ENCODE data around the gene SELENON. TPM values are rescaled to one million over a fixed set of nuclear protein-coding genes. Genes with fewer than 3 reads are reported as not detected.

Gene SELENON
- total and polyA plus RNA-seq, 2 of the 8 experiments (the other 6 are each of a cell fraction or from before 2014, with no cell fraction given), result 43.0 to 77.6 TPM

DNA sequence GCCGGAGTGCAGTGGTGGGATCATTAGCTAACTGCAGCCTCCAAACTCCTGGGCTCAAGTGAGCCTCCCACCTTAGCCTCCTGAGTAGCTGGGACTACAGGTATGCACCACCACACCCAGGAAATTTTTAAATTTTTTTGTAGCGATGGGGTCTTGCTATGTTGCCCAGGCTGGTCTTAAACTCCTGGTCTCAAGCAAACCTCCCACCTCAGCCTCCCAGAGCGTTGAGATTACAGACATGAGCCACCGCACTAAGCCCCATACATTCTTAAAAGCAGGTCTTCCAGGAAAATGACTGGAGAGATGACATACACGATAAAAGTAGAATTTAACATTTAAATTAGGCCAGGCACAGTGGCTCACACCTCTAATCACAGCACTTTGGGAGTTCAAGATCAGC, 33.2 kb downstream of the SELENON start:
- no peaks in the 10 kb centered on the region for H3K27me3 ChIP-seq (replicated peaks in 1 of 4; ENCODE audit: control insufficient read depth in 3 of 4, extremely low read depth in 1 of 4, insufficient read depth in 3 of 4, low read length in 3 of 4)
- H4K91ac ChIP-seq (replicated peaks; ENCODE audit: insufficient read length, low read length), result no peak overlapping the region
- DNase-seq (ENCODE audit: low read depth in 1 of 2, low spot score in 2 of 2) (no peak), FAIRE-seq (no peak)
- no peak overlapping the region for H2BK12ac ChIP-seq (ENCODE audit: low read depth, low read length)
- CTCF ChIA-PET (ENCODE audit: partially characterized antibody), result interaction anchor here (1.2 to 2.8 kb wide), 2 partner anchors 23 to 62 kb away, joined by 3 to 12 read pairs; no protein-coding TSS in a partner anchor
- H3K14ac ChIP-seq (ENCODE audit: insufficient read length), result no peak overlapping the region
- no peaks in the 10 kb centered on the region for H3K23me2 ChIP-seq (ENCODE audit: low read depth, low read length)
- H2BK15ac ChIP-seq (ENCODE audit: low read length), result no peak overlapping the region
- no peaks in the 10 kb centered on the region for H3K79me2 ChIP-seq (ENCODE audit: control insufficient read depth in 1 of 2, insufficient read depth in 2 of 2, low read length in 2 of 2)
- H3K23ac ChIP-seq (ENCODE audit: insufficient read length), result no peak overlapping the region
- no peak overlapping the region for H4K8ac ChIP-seq (ENCODE audit: extremely low read depth, insufficient read depth, low read length)
- H3K36me3 ChIP-seq (ENCODE audit: control insufficient read depth in 2 of 4, insufficient read depth in 4 of 4, low read length in 3 of 4), result peaks cover 23 to 82% (median 64%) of the 10 kb centered on the region in 4 experiments
- H4K5ac ChIP-seq (ENCODE audit: insufficient read length, low read depth, low read length), result no peak overlapping the region
- no peak overlapping the region for H2AFZ ChIP-seq (ENCODE audit: low read length)
- no peak overlapping the region for H2AK5ac ChIP-seq (ENCODE audit: low read depth, low read length)
- H2BK20ac ChIP-seq (ENCODE audit: low read length), result no peak overlapping the region
- H2BK5ac ChIP-seq (ENCODE audit: low read depth, low read length), result no peak overlapping the region
- no peak overlapping the region for H3K18ac ChIP-seq (ENCODE audit: extremely low read depth, low read length)
- POLR2A ChIA-PET (ENCODE audit: partially characterized antibody), result interaction anchor here (0.7 to 1.9 kb wide), 4 partner anchors 11 to 39 kb away, joined by 3 to 10 read pairs (median 3); partner anchors contain the start of gene MTFR1L
- no peaks in the 10 kb centered on the region; the same call in 1 of the 2 replicates for H3K79me1 ChIP-seq (ENCODE audit: low read depth, low read length)
- H3K4me3 ChIP-seq (ENCODE audit: extremely low read depth in 1 of 4, insufficient read depth in 2 of 4, low read depth in 3 of 4, low read length in 4 of 4), result no peak overlapping the region
- H4K20me1 ChIP-seq (replicated peaks in 1 of 2; ENCODE audit: control insufficient read depth in 1 of 2, insufficient read depth in 2 of 2, low read length in 2 of 2), result peaks cover 2 to 4% of the 10 kb centered on the region in 2 experiments
- WGBS, 2 experiments (ENCODE audit: extremely low coverage in 1 of 2, insufficient coverage in 1 of 2, insufficient read length in 1 of 2, insufficient replicate concordance in 2 of 2, low coverage in 1 of 2, low lambda C conversion rate in 2 of 2, missing lambda C conversion rate in 1 of 2), result 98% methylated on average over 5 of the region's 5 CpGs; no CpG with 5 or more reads in 1 of the 2 experiments
- no peaks in the 10 kb centered on the region for H3K9me3 ChIP-seq (ENCODE audit: insufficient read depth in 2 of 2, low read depth in 1 of 2, low read length in 1 of 2)
- no peak overlapping the region for H3K4ac ChIP-seq (replicated peaks; ENCODE audit: insufficient read length, low read depth, low read length)
- no peak overlapping the region for H3K9ac ChIP-seq (replicated peaks in 1 of 4; ENCODE audit: extremely low read depth in 1 of 4, low read depth in 3 of 4, low read length in 3 of 4)
- no peaks in the 10 kb centered on the region for H3K4me1 ChIP-seq (replicated peaks in 1 of 4; ENCODE audit: control insufficient read depth in 3 of 4, insufficient read depth in 4 of 4, low read length in 3 of 4)
- H3K56ac ChIP-seq (replicated peaks; ENCODE audit: insufficient read length, low read depth, low read length), result no peak overlapping the region
- no peak overlapping the region for H2BK120ac ChIP-seq (replicated peaks; ENCODE audit: low read depth, low read length)
- H3K27ac ChIP-seq (ENCODE audit: low read depth, low read length), result no peak overlapping the region
- H3K4me2 ChIP-seq (ENCODE audit: insufficient read depth in 1 of 2, low read depth in 2 of 2, low read length in 2 of 2), result no peak overlapping the region
- TF ChIP-seq GTF2F1 (IDR thresholded peaks at IDR 0.05; ENCODE audit: borderline replicate concordance, low read depth, low read length), result no peak

Data from H1 (cell line).